Activated CD8-positive, alpha-beta memory T cell treated with anti-CD3 and anti-CD28 coated beads for 24 hours (primary cell): ENCODE results near the gene LTBP1.
"Not testable (repeated sequence)": the region's sequence is repeated elsewhere in the genome, so short reads cannot be mapped to it uniquely, and the experiment has no call there.

Experiments used
- DNase-seq: peaks from one replicate; pipeline ENCODE4 v3.0.0-alpha.2; 2020

LTBP1 gene

DNA sequence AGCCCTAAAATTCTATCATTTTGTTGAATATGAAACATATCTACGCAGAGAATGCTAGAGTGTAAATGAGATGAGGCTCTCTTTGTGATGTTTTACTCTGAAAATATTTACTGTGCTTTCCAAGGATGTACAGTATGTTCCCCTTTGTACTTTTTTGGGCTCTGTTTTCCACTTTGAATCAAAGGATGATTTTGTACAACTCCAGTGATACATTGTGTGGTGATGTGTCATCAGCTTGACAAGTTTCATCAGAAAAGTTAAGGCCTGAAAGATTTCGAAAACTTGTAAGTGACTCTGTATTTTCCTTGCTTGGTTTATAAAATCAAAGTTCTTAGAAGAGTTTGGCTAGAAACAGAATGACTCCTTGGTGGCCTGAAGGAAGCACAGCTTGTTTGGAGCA lies 206.3 kb downstream of the LTBP1 start:
- no peak for DNase-seq

GRCh38 chr2:33158482-33159003 lies 211.8 kb downstream of the LTBP1 start:
- no peak for DNase-seq

- no peak for DNase-seq
Measured at GRCh38 chr2:33160191-33160590, 213.4 kb downstream of the LTBP1 start.

DNA sequence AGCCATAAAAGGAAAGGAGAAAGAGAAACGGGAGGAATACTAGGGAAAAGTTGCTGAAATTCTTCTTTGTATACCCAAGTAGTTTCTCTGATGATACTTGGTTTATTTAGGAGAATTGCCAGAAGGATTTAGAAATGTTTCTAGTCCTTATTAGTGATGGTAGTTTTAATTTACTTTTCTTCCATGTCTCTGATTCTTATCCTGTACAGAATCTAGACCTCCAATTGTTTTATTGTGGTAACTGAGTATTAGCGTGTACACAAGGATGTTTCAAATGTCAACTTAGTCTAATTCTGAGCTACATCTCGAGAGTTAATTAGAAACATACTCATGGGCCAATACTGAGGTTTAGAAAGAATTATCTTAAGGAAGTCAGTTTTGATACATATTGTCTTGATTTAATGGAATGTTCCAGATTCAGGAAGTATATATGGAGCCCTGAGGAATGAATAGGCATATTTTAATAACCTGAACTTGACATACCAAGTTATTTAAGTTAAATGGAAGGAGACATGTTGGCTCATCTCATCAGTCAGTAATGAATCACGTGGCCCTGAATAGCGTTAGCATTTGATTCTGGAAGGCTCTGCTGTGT lies 219.6 kb downstream of the LTBP1 start:
- no peak for DNase-seq

- no peak for DNase-seq
Measured at GRCh38 chr2:33167622-33168245, 221.0 kb downstream of the LTBP1 start.

GRCh38 chr2:33168425-33168824 lies 221.7 kb downstream of the LTBP1 start:
- DNase-seq: no peak

DNA sequence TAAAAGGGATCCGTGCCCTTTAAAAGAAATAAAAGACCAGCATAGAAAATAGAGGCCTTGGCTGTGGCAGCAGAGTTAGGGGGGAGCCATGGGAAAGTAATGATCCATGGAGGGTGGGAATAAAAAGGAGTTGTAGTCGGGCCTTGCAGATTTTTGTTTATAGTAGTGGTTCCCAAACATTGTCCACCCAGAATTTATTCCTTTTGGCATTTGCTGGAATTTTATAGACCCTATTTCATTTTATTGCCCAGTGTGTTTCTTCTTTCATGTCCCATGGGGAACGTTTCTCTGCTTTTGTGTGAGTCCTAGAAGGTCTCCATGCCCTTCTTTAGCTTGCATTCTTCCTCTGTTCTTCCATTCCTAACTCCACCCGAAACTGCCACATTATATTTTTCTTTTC lies 222.2 kb downstream of the LTBP1 start:
- DNase-seq: no peak

DNA sequence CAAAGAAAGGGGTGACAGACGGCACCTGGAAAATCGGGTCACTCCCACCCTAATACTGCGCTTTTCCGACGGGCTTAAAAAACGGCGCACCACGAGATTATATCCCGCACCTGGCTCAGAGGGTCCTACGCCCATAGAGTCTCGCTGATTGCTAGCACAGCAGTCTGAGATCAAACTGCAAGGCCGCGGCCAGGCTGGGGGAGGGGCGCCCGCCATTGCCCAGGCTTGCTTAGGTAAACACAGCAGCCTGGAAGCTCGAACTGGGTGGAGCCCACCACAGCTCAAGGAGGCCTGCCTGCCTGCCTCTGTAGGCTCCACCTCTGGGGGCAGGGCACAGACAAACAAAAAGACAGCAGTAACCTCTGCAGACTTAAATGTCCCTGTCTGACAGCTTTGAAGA lies 223.5 kb downstream of the LTBP1 start:
- not testable (repeated sequence) for DNase-seq

- DNase-seq: no peak
Measured at GRCh38 chr2:33177627-33178026, 230.9 kb downstream of the LTBP1 start.

DNA sequence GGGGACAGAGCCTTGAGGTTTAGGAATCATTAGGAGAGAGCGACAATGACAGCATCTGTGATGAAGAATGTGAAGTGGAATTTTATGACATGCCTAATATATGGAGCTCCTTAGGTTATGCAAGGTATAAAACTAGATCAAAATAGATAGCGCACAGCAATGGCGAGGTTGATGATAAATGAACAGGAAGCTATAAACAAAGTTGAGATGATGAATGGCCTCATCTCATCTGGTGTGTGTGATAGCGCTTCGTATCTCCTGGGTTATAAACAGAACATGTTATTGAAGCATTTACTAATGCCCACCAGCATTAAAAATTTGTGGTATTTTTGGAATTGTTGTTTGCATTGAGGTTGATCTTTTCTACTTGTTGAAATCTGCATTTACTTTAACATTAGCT lies 231.5 kb downstream of the LTBP1 start:
- no peak for DNase-seq

DNA sequence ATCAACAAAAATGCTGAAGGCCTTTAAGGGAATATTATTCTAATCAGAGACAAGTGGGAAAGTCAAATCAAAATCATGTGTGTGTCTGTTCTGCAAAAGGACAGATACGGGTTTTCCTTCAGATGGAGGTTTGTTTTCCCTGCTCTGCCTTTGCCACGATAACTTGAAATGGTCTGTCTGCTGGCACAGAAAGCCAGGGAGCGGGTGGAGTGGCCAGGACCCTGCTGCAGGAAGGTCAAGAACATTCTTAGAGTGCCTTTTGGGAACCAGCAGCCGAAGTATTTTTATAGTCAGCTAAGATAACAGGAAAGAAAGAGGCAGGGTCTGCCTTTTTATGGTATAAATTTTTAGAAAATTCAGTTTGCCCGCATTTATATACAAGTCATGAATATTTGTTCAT lies 234.2 kb downstream of the LTBP1 start:
- no peak for DNase-seq

GRCh38 chr2:33181466-33181865 lies 234.7 kb downstream of the LTBP1 start:
- DNase-seq: no peak

DNA sequence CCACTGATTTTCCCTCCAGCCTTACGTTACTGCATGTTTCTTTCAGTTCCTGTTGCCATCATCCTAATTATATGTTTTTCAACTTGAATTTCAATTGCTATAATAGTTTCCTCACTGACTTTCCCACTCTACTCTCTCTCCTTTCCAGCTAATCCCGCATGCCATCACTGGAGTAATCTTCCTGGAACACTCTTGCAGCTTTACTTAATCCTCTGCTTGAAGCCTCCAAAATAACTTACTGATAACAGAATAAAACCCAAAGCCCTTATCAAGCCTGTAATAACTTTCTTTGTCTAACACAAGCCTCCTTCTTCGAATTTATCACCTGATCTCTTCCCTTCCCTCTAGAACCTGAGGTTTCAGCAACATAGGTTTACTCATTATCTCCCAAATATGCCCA lies 237.3 kb downstream of the LTBP1 start:
- no peak for DNase-seq

DNA sequence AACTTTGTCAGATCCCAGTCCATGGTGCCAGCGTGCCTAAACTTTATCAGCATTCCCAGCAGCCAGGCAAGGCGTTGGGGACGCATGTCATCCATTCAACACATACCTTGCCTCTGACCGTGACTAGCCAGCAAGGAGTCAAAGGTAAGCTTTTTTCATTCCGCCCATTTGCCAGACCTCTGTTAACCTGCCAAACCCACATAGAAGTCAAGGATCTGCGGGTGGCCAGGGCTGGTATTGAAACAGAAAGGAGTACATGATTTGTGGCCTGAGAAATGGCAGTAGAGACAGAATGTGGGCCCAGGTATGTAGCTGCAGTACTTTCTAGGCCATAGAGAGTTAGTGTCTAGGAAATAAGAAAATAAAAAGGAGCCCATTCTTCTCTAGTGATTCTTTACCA lies 240.2 kb downstream of the LTBP1 start:
- DNase-seq: no peak

- no peak for DNase-seq
Measured at GRCh38 chr2:33188799-33189198, 242.0 kb downstream of the LTBP1 start.

DNA sequence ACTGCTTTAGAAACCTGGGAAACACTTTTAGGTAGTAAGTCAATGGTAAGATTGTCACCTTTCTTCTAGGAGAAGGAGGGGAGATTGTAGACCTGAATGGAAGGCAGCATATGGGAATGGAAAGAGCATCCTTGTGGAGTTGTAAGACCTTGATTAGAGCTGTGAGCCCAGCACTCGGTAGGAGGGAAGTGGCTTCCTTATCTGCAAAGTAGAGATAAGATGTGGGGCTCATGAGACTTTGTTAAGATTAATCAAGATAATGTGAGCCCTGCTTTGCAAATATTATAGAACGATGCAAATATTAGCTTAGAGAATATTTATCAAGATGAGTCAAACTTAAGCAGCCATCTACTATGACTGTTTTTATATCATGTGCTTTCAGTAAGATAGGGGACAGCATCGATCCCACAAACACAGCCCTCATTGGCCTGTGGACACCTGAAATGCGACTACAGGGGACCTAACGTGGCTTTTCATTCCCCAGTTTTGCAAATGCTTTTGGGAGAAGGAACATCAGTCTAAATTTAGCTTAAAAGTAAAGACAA lies 243.7 kb downstream of the LTBP1 start:
- no peak for DNase-seq

DNA sequence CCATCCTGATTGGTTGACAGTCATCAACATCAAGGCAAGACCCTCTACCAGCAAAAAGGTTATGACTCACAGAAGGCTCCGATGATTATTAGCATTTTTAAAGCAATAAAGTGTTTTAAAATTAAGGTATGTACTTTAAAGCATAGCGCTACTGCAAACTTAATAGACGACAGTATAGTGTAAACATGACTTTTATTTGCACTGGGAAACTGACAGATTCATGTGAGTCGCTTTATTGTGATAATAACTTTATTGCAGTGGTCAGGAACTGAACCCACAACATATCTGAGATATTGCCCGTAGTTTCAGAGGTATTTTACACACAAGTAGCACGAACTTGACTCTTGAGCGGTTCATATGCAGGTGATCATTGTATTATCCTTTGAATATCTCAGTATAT lies 249.1 kb downstream of the LTBP1 start:
- DNase-seq: no peak

DNA sequence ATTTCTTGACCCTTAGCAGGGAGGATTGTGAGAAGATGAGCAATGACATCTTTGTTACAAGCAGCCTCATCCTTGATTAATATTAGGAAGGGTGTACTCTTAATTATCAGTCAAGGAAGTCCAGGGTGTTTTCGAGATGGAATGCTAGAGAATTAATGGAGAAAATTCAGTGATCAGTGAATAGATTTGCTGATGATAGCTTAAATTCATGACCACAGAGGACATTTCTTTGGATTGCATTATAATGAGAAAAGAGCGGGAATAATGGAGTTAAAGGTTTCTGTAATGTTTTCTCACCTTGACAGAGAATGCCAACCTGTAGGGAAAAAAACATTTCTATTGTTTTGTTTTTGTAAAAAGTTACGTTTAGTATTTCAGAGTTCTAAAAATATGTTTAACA lies 249.9 kb downstream of the LTBP1 start:
- no peak for DNase-seq

DNA sequence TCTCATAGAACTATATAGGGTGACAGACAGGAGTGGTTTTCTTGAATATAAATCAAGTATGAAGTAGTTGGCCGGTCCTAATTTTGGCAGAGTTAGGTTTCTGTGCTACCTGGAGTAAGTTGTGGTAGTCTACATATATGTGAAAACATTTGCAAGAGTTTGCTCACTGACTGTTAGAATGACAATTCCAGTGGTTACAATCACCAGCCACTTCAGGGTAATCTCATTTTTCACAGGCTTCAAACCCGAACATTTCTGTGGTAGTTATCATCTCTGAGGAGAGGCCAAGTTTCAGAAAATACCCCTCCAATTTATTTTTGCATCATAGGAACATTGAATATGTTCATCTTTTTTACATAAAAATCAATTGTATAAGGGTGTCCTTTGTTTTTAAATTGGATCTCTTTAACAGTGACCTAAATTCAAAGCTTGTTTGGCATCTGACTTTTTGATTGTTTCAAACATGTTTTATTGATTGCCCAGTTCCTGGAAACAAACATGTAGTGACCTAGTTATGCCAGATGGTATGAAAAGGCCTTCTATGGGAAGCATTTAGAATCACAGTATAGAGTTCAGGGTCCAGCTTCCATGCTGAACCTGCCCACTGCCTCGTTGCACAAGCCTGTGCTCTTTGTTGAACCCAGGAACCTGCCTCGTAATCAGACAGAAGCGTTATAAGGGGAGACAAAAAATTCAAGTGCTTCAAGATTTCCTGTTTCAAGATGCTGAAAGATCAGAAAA lies 250.6 kb downstream of the LTBP1 start:
- DNase-seq: no peak

- no peak for DNase-seq
Measured at GRCh38 chr2:33202641-33203522, 256.1 kb downstream of the LTBP1 start.

DNA sequence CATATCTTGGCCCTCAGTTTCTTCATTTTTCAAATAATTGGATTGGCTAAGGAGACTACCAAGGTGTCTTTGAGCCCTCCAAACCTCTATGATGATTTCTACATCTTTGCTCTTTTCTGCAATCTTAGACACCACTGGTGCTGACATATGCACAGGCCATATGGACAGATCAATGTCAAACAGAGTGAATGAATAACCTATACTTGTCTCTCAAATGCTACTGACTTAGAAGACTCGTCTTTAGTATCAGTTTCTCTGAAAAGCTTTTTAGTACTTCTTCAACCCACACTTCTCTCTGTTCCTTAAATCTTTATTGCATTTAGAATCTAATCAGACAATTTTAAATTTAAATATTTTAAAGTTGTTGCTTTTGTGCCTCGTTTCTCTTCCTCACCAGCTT lies 258.2 kb downstream of the LTBP1 start:
- no peak for DNase-seq

DNA sequence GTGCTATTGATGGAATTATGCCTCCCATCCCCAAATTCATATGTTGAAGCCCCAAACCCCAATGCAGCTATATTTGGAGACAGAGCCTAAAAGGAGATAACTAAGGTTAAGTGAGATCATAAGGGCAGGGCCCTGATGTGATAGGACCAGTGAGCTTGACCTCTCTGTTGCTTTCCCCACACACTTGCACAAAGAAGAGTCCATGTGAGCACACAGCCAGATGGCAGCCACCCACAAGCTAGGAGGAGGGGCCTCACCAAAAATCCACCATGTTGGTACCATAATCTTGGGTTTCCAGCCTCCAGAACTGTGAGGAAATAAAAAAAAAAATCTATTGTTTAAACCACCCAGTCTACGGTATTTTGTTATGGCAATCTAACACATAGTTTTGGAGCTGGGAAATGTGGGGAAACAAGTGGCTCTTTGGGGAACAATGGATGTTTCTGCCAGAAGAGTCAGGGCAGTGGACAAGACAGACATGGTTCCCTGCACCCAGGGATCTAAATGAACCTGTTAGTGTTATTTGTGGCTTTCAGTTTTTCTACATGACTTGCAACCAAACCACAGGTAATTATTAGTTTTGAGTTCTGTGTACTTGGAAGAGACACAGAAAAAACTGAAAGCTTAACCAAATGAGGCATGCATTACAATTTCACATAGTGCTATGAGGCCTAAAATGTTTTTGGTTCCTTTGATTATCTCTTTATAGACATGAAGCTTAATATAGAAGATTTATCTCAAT lies 259.1 kb downstream of the LTBP1 start:
- no peak for DNase-seq
